ENCODE measurements around the gene SMURF2. TPM values are rescaled to one million over a fixed set of nuclear protein-coding genes. Genes with fewer than 3 reads are reported as not detected.

SMURF2 gene
- total RNA-seq, 1 donor from 2014 or later, result 45.6 TPM

- no peaks in the 10 kb centered on the region for H3K36me3 ChIP-seq (ENCODE audit: control insufficient read depth, insufficient read depth, low read length)
- peak; percentile 47 for DNase-seq (ENCODE audit: low read depth)
- no peaks in the 10 kb centered on the region for H3K27me3 ChIP-seq (ENCODE audit: control insufficient read depth, insufficient read depth, low read length)
- no peak overlapping the region for H3K4me3 ChIP-seq (ENCODE audit: low read depth, low read length)
- no peak for TF ChIP-seq CTCF (IDR thresholded peaks at IDR 0.05; ENCODE audit: insufficient read depth, low read length, poor library complexity, severe bottlenecking)
Observed at GRCh38 chr17:64622931-64623654, 39.0 kb downstream of the SMURF2 start.

GRCh38 chr17:64621772-64622171, 40.3 kb downstream of the SMURF2 start:
- TF ChIP-seq CTCF (IDR thresholded peaks at IDR 0.05; ENCODE audit: insufficient read depth, low read length, poor library complexity, severe bottlenecking), result no peak

GRCh38 chr17:64618848-64619247, 43.3 kb downstream of the SMURF2 start:
- Histone ChIP-seq H3K4me3 (ENCODE audit: low read depth, low read length) (no peak overlapping the region), H3K27me3 (ENCODE audit: control insufficient read depth, insufficient read depth, low read length) (no peaks in the 10 kb centered on the region), H3K36me3 (ENCODE audit: control insufficient read depth, insufficient read depth, low read length) (no peaks in the 10 kb centered on the region)
- TF ChIP-seq CTCF (IDR thresholded peaks at IDR 0.05; ENCODE audit: insufficient read depth, low read length, poor library complexity, severe bottlenecking), result no peak
- DNase-seq (ENCODE audit: low read depth), result no peak

More at GRCh38 chr17:64621772-64622171, 40.3 kb downstream of the SMURF2 start:
- Histone ChIP-seq H3K36me3 (ENCODE audit: control insufficient read depth, insufficient read depth, low read length) (no peaks in the 10 kb centered on the region), H3K4me3 (ENCODE audit: low read depth, low read length) (no peak overlapping the region), H3K27me3 (ENCODE audit: control insufficient read depth, insufficient read depth, low read length) (no peaks in the 10 kb centered on the region)
- DNase-seq (ENCODE audit: low read depth), result no peak

GRCh38 chr17:64617125-64617780, 44.9 kb downstream of the SMURF2 start:
- Histone ChIP-seq H3K36me3 (ENCODE audit: control insufficient read depth, insufficient read depth, low read length) (no peaks in the 10 kb centered on the region), H3K27me3 (ENCODE audit: control insufficient read depth, insufficient read depth, low read length) (no peaks in the 10 kb centered on the region), H3K4me3 (ENCODE audit: low read depth, low read length) (no peak overlapping the region)
- TF ChIP-seq CTCF (IDR thresholded peaks at IDR 0.05; ENCODE audit: insufficient read depth, low read length, poor library complexity, severe bottlenecking), result no peak
- no peak for DNase-seq (ENCODE audit: low read depth)

- TF ChIP-seq CTCF (IDR thresholded peaks at IDR 0.05; ENCODE audit: insufficient read depth, low read length, poor library complexity, severe bottlenecking), result no peak
- no peak for DNase-seq (ENCODE audit: low read depth)
- Histone ChIP-seq H3K36me3 (ENCODE audit: control insufficient read depth, insufficient read depth, low read length) (no peaks in the 10 kb centered on the region), H3K27me3 (ENCODE audit: control insufficient read depth, insufficient read depth, low read length) (no peaks in the 10 kb centered on the region), H3K4me3 (ENCODE audit: low read depth, low read length) (no peak overlapping the region)
Observed at GRCh38 chr17:64615028-64615677, 47.0 kb downstream of the SMURF2 start.

Data from kidney epithelial cell (primary cell).